H1 (cell line): ENCODE results near the gene DENND5B. TPM values are rescaled to one million over a fixed set of nuclear protein-coding genes. Genes with fewer than 3 reads are reported as not detected.

Experiments used
- CTCF ChIA-PET: fragments of 300-600 bp; sonication (Branson Sonifier 250); formaldehyde crosslinking; loops from one replicate; lab custom pipeline; 2021; ENCODE audit not compliant: partially characterized antibody; lab: Charles Lee
- POLR2A ChIA-PET: fragments of 300-600 bp; sonication (Branson Sonifier 250); formaldehyde crosslinking; loops from one replicate; lab custom pipeline; 2021; ENCODE audit warnings: inconsistent platforms; ENCODE audit not compliant: partially characterized antibody; lab: Charles Lee
- DNase-seq, 2 experiments: peaks; one replicate each; pipeline versions ENCODE4 v3.0.0 to v3.0.0-alpha.2; 2010 to 2022; ENCODE audit warnings: low spot score in 2 of 2, low read depth in 1 of 2, mixed read lengths in 1 of 2
- FAIRE-seq: peaks from 2 replicates; lab custom pipeline; 2011; peaks lifted over from hg19 to GRCh38; lab: Jason Lieb, UNC
- H2AFZ ChIP-seq: 2 replicates; pipeline ENCODE4 v1.8.1; 2012; ENCODE audit warnings: low read length, inconsistent platforms
- H2AK5ac ChIP-seq: 2 replicates; pipeline ENCODE4 v1.6.1; 2013; ENCODE audit warnings: low read depth, low read length
- H2BK120ac ChIP-seq: replicated peaks from 2 replicates; pipeline ENCODE3; 2013; ENCODE audit warnings: low read depth, low read length, inconsistent platforms
- H2BK12ac ChIP-seq: 2 replicates; pipeline ENCODE4 v1.6.1; 2013; ENCODE audit warnings: low read depth, low read length
- H2BK15ac ChIP-seq: 2 replicates; pipeline ENCODE4 v1.6.1; 2013; ENCODE audit warnings: low read length
- H2BK20ac ChIP-seq: 2 replicates; pipeline ENCODE4 v1.6.1; 2013; ENCODE audit warnings: low read length
- H2BK5ac ChIP-seq: 2 replicates; pipeline ENCODE4 v1.6.1; 2013; ENCODE audit warnings: low read depth, low read length
- H3K14ac ChIP-seq: 2 replicates; pipeline ENCODE4 v1.6.1; 2013; ENCODE audit warnings: inconsistent platforms; ENCODE audit not compliant: insufficient read length
- H3K18ac ChIP-seq: 2 replicates; pipeline ENCODE4 v1.6.1; 2013; ENCODE audit warnings: low read length; ENCODE audit errors: extremely low read depth
- H3K23ac ChIP-seq: 2 replicates; pipeline ENCODE4 v1.6.1; 2013; ENCODE audit warnings: inconsistent platforms; ENCODE audit not compliant: insufficient read length
- H3K23me2 ChIP-seq: 2 replicates; pipeline ENCODE4 v1.6.1; 2013; ENCODE audit warnings: low read depth, low read length
- H3K27ac ChIP-seq: 2 replicates; pipeline ENCODE4 v1.6.1; 2011; ENCODE audit warnings: low read depth, low read length, inconsistent platforms
- H3K27me3 ChIP-seq, 4 experiments: replicated peaks in 1 of 4; 1 replicate in 1 of 4; 2 replicates in 3 of 4; pipeline versions ENCODE4 v1.6.1 to v1.8.1; 2011 to 2013; ENCODE audit warnings: low read length in 3 of 4, mild to moderate bottlenecking in 3 of 4, inconsistent platforms in 2 of 4, mixed read lengths in 2 of 4, moderate library complexity in 1 of 4; ENCODE audit not compliant: control insufficient read depth in 3 of 4, insufficient read depth in 3 of 4; ENCODE audit errors: extremely low read depth in 1 of 4
- H3K36me3 ChIP-seq, 4 experiments: 2 replicates each; pipeline versions ENCODE4 v1.6.1 to v1.8.1; 2011 to 2013; ENCODE audit warnings: mild to moderate bottlenecking in 4 of 4, low read length in 3 of 4, moderate library complexity in 2 of 4, control low read depth in 1 of 4, inconsistent platforms in 1 of 4; ENCODE audit not compliant: insufficient read depth in 4 of 4, control insufficient read depth in 2 of 4
- H3K4ac ChIP-seq: replicated peaks from 2 replicates; pipeline ENCODE3; 2013; ENCODE audit warnings: low read length, low read depth, mixed read lengths, inconsistent platforms; ENCODE audit not compliant: insufficient read length
- H3K4me1 ChIP-seq, 4 experiments: replicated peaks in 1 of 4; 1 replicate in 1 of 4; 2 replicates in 3 of 4; pipeline versions ENCODE4 v1.6.1 to v1.8.1; 2011 to 2013; ENCODE audit warnings: low read length in 3 of 4, inconsistent platforms in 2 of 4, mixed read lengths in 1 of 4; ENCODE audit not compliant: insufficient read depth in 4 of 4, control insufficient read depth in 3 of 4
- H3K4me2 ChIP-seq, 2 experiments: 2 replicates each; pipeline versions ENCODE4 v1.6.1 to v1.8.1; 2011 to 2013; ENCODE audit warnings: low read depth in 2 of 2, low read length in 2 of 2, control low read depth in 1 of 2, inconsistent platforms in 1 of 2, mild to moderate bottlenecking in 1 of 2; ENCODE audit not compliant: insufficient read depth in 1 of 2
- H3K4me3 ChIP-seq, 4 experiments: fragments of 200-600, 300-600 bp in 1 of 4; sonication (generic), shearing (Covaris generic), sonication (Bioruptor Twin) in 1 of 4; 2 replicates each; pipeline versions ENCODE4 v1.5.1 to v1.8.1; 2011 to 2016; ENCODE audit warnings: low read length in 4 of 4, low read depth in 3 of 4, control low read depth in 2 of 4, inconsistent platforms in 2 of 4, mild to moderate bottlenecking in 2 of 4, mixed read lengths in 1 of 4, moderate library complexity in 1 of 4; ENCODE audit not compliant: insufficient read depth in 2 of 4; ENCODE audit errors: extremely low read depth in 1 of 4
- H3K56ac ChIP-seq: replicated peaks from 2 replicates; pipeline ENCODE3; 2013; ENCODE audit warnings: low read depth, mild to moderate bottlenecking, mixed read lengths, low read length, inconsistent platforms; ENCODE audit not compliant: insufficient read length
- H3K79me1 ChIP-seq: 2 replicates; pipeline ENCODE4 v1.6.1; 2013; ENCODE audit warnings: low read depth, low read length, control low read depth
- H3K79me2 ChIP-seq, 2 experiments: 2 replicates each; pipeline versions ENCODE4 v1.6.1 to v1.8.1; 2012 to 2013; ENCODE audit warnings: low read length in 2 of 2, mild to moderate bottlenecking in 2 of 2, inconsistent platforms in 1 of 2; ENCODE audit not compliant: insufficient read depth in 2 of 2, control insufficient read depth in 1 of 2
- H3K9ac ChIP-seq, 4 experiments: replicated peaks in 1 of 4; 1 replicate in 1 of 4; 2 replicates in 3 of 4; pipeline versions ENCODE4 v1.6.1 to v1.8.1; 2011 to 2013; ENCODE audit warnings: low read depth in 3 of 4, low read length in 3 of 4, control low read depth in 2 of 4, mild to moderate bottlenecking in 2 of 4, moderate library complexity in 2 of 4, inconsistent platforms in 1 of 4; ENCODE audit errors: extremely low read depth in 1 of 4
- H3K9me3 ChIP-seq, 2 experiments: 2 replicates each; pipeline versions ENCODE4 v1.6.1 to v1.8.1; 2012 to 2013; ENCODE audit warnings: mild to moderate bottlenecking in 2 of 2, moderate library complexity in 2 of 2, control low read depth in 1 of 2, inconsistent platforms in 1 of 2, low read depth in 1 of 2, low read length in 1 of 2, mixed read lengths in 1 of 2; ENCODE audit not compliant: insufficient read depth in 2 of 2
- H4K20me1 ChIP-seq, 2 experiments: replicated peaks in 1 of 2; 2 replicates each; pipeline versions ENCODE3 to v1.8.1; 2011 to 2013; ENCODE audit warnings: inconsistent platforms in 2 of 2, low read length in 2 of 2, mild to moderate bottlenecking in 1 of 2; ENCODE audit not compliant: insufficient read depth in 2 of 2, control insufficient read depth in 1 of 2
- H4K5ac ChIP-seq: 2 replicates; pipeline ENCODE4 v1.6.1; 2013; ENCODE audit warnings: low read length, low read depth, mixed read lengths, inconsistent platforms; ENCODE audit not compliant: insufficient read length
- H4K8ac ChIP-seq: 2 replicates; pipeline ENCODE4 v1.8.0; 2013; ENCODE audit warnings: mild to moderate bottlenecking, moderate library complexity, low read length, inconsistent platforms; ENCODE audit not compliant: insufficient read depth; ENCODE audit errors: extremely low read depth
- H4K91ac ChIP-seq: replicated peaks from 2 replicates; pipeline ENCODE3; 2013; ENCODE audit warnings: low read length, mixed read lengths, inconsistent platforms; ENCODE audit not compliant: insufficient read length
- BRCA1 ChIP-seq: IDR thresholded peaks from 2 replicates; pipeline ENCODE4 v1.6.1; 2012; ENCODE audit warnings: low read depth, low read length, improper control_type of control experiment
- CEBPB ChIP-seq: IDR thresholded peaks from 2 replicates; pipeline ENCODE4 v1.6.1; 2012; ENCODE audit warnings: low read depth, low read length
- CTBP2 ChIP-seq: IDR thresholded peaks from 2 replicates; pipeline ENCODE4 v1.7.0; 2011; ENCODE audit warnings: borderline replicate concordance, mild to moderate bottlenecking, moderate library complexity, mixed read lengths, low read length; ENCODE audit not compliant: insufficient read depth, insufficient read length
- YY1 ChIP-seq: IDR thresholded peaks from 2 replicates; pipeline ENCODE4 v1.6.1; 2011; ENCODE audit warnings: low read depth, mild to moderate bottlenecking, low read length
- ZNF274 ChIP-seq: IDR thresholded peaks from 2 replicates; pipeline ENCODE4 v1.7.0; 2012; ENCODE audit warnings: low read length, borderline replicate concordance; ENCODE audit errors: extremely low read depth
- WGBS, 2 experiments: shearing (Covaris generic) in 1 of 2; methylation state at CpG; one replicate each; pipeline versions ENCODE4 v1.1.6 to v1.1.7; 2013 to 2015; ENCODE audit warnings: low lambda C conversion rate in 2 of 2, mixed read lengths in 2 of 2, inconsistent platforms in 1 of 2, low coverage in 1 of 2, missing lambda C conversion rate in 1 of 2; ENCODE audit not compliant: insufficient replicate concordance in 2 of 2, insufficient coverage in 1 of 2, insufficient read length in 1 of 2; ENCODE audit errors: extremely low coverage in 1 of 2, missing lambda C conversion rate in 1 of 2; 5-methylcytosine and 5-hydroxymethylcytosine counted together
- polyA plus RNA-seq, 7 experiments: library from polyadenylated mRNA; depleted of rRNA in 3 of 7; stranded (reverse) in 5 of 7; unstranded in 2 of 7; fragments of >200 nt in 5 of 7; fragments of 200-250 nt in 2 of 7; gene quantifications; 1 replicate in 5 of 7; 2 replicates in 1 of 7; 4 replicates in 1 of 7; pipeline versions ENCODE4 v1.2.1 to v1.2.3, GENCODE V29; 2011 to 2013; ENCODE audit warnings: missing spikeins in 2 of 7, mixed read lengths in 2 of 7
- total RNA-seq: library from RNA; stranded (reverse); fragmentation: NEBNext Ultra II Directional; extraction: Animal tissue kit (Norgen Biotek cat#: 25700); gene quantifications from 2 replicates; pipeline ENCODE4 v1.2.1, GENCODE V29; 2021
- TF ChIP-seq, protein P1 (sequence below): IDR thresholded peaks from 2 replicates; pipeline ENCODE4 v1.6.1; 2012; ENCODE audit warnings: low read length, inconsistent platforms

DENND5B gene
- total and polyA plus RNA-seq, 2 of the 8 experiments (the other 6 are each of a cell fraction or from before 2014, with no cell fraction given): 13.4 to 20.2 TPM

DNA sequence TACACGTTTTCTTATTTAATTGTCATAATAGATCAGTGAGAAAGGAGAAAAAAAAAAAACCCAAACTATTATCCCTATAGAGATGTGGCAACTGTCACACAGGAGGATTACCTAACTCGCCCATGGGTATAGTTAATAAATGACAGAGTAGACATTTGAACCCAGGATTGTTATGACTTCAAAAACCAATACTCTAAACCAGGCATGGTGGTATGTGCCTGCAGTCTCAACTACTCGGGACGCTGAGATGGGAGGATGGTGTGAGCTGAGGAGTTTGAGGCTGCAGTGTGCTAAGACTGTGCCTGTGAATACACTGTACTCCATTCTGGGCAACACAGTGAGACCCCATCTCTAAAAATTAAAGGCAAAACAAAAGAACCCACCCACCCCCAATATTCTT lies 114.5 kb downstream of the DENND5B start:
- Histone ChIP-seq H3K23ac (no peak overlapping the region), H3K18ac (no peak overlapping the region), H4K91ac (no peak overlapping the region), H3K27me3 (no peaks in the 10 kb centered on the region), H3K4me3 (no peak overlapping the region), H2AK5ac (no peak overlapping the region), H4K5ac (no peak overlapping the region), H3K9ac (no peak overlapping the region), H3K9me3 (no peaks in the 10 kb centered on the region), H3K79me2 (no peaks in the 10 kb centered on the region), H3K4ac (no peak overlapping the region), H3K56ac (no peak overlapping the region), H2BK15ac (no peak overlapping the region), H2BK20ac (no peak overlapping the region), H3K23me2 (no peaks in the 10 kb centered on the region), H3K4me2 (no peak overlapping the region), H2BK5ac (no peak overlapping the region), H3K79me1 (no peaks in the 10 kb centered on the region), H3K14ac (no peak overlapping the region), H4K20me1 (no peaks in the 10 kb centered on the region), H3K36me3 (no peaks in the 10 kb centered on the region), H2AFZ (no peak overlapping the region), H3K4me1 (peaks cover 0 to 9% (median 0%) of the 10 kb centered on the region in 4 experiments; a peak in 2 of 7 replicates), H2BK120ac (no peak overlapping the region), H2BK12ac (no peak overlapping the region), H3K27ac (no peak overlapping the region), H4K8ac (no peak overlapping the region)
- FAIRE-seq (no peak), DNase-seq (no peak)
- no peak for TF ChIP-seq ZNF274
- no peak for TF ChIP-seq YY1
- no peak for TF ChIP-seq BRCA1
- TF ChIP-seq, protein P1, sequence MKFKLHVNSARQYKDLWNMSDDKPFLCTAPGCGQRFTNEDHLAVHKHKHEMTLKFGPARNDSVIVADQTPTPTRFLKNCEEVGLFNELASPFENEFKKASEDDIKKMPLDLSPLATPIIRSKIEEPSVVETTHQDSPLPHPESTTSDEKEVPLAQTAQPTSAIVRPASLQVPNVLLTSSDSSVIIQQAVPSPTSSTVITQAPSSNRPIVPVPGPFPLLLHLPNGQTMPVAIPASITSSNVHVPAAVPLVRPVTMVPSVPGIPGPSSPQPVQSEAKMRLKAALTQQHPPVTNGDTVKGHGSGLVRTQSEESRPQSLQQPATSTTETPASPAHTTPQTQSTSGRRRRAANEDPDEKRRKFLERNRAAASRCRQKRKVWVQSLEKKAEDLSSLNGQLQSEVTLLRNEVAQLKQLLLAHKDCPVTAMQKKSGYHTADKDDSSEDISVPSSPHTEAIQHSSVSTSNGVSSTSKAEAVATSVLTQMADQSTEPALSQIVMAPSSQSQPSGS: no peak
- TF ChIP-seq CEBPB: no peak
- TF ChIP-seq CTBP2: no peak
- ChIA-PET CTCF (interaction anchor here (1.3 kb wide), 1 partner anchor 73 kb away, joined by 3 read pairs; no protein-coding TSS in a partner anchor), POLR2A (interaction anchor here (0.7 to 1.6 kb wide), 3 partner anchors 25 to 90 kb away, joined by 3 read pairs; no protein-coding TSS in a partner anchor)
- 93% methylated on average over 4 of the region's 4 CpGs; no CpG with 5 or more reads in 1 of the 2 experiments for WGBS, 2 experiments
